GM19023 (cell line): ENCODE results near the gene GAPDH.
"Not testable (repeated sequence)": the region's sequence is repeated elsewhere in the genome, so short reads cannot be mapped to it uniquely, and the experiment has no call there.

Experiments used
- ATAC-seq: cut with Tn5 transposase; IDR thresholded peaks from one replicate; pipeline ENCODE4 v1.9.1; 2021; ENCODE audit warnings: mild to moderate bottlenecking, moderate library complexity; ENCODE audit not compliant: unreplicated experiment

Gene GAPDH

DNA sequence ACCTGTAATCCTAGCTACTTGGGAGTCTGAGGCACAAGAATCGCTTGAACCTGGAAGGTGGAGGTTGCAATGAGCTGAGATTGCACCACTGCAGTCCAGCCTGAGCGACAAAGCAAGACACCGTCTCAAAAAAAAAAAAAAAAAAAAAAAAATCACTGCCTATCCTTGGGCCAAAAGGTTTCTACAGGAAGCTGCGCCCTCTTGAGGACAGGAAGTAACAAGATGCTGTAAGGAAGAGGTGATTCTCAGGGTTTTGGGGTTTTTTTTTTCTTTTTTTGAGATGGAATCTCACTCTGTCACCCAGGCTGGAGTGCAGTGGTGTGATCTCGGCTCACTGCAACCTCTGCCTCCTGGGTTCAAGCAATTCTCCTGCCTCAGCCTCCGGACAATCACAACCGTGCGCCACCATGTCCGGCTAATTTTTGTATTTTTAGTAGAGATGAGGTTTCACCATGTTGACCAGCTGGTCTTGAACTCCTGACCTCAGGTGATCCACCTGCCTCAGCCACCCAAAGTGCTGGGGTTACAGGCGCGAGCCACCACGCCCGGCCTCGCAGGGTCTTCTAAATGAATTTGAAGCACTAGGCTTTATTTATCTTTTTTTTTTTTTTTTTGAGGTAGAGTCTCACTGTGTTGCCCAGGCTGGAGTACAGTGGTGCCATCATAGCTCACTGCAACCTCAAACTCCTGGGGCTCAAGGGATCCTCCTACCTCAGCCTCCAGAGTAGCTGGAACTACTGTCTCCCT is 23.9 kb downstream of the GAPDH start:
- not testable (repeated sequence) for ATAC-seq

DNA sequence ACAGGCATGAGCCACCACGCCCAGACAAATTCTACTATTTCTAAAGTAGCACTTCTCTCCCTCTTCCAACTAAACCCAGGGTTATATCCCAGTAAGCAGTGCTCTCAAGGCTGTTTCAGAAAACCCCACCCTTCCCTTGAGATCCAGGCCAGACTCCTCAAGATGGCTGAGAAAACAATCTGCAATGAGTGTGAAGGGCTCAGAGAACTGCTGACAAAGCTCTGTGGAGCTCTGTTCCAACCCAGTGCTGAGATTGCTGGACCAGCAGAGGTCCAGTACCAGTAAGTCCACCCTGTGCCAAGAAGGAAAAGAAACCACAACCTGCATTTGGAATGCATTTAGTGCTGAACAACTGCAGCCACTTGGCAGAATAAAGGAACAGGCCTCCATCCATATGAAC is 25.2 kb downstream of the GAPDH start:
- no peak for ATAC-seq

DNA sequence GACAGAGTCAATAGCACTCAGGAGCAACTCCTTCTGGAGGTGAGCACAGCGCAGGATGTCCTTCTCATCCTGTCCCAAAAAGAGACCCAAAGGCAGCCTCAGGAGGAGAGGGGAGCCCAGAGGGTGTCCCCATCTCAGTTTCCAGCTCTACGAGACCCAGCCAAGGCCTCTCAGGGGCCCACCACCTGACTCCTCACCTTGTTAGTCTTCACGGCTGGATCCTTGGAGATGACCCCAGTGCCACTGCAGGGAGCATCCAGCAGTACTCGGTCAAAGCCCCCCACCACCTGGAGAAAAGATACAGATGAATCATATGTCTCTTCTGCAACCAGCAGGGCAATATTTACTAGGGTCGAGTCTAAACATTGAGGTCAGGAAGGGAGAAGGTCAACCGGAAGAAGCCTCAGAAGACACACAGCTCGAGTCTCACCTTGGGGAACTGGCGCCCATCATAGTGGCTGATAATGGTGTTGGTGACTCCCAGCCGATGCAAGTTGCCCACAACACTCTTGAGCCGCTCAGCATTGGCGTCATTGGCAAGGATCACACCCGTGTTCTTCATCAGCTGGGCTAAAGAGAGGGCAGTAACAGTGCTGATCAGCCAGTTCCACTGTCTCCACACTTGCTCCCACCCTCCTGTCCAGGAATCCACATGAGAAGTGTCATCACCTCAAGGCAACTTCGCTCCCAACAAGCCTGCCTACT is 26.3 kb downstream of the GAPDH start:
- ATAC-seq = no peak

DNA sequence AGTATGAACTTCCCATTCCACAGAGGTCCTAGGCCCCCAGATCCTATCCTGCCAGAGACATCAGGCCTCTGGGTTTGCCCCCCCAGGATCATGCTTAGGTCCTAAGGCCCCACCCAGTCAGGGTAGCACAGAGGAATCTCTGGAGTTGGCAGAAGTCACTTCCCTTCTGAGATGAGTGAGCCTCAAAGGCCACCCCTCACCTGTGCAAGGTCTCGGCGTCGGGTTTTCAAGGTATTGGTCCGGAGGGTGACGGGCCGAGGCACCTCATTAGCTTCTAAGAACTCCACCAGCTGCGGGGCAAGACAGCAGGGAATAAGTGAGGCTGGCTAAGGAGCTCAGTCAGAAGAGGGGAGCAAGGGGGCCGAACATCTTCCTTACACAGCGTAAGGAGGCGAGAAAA is 28.6 kb downstream of the GAPDH start:
- no peak for ATAC-seq

DNA sequence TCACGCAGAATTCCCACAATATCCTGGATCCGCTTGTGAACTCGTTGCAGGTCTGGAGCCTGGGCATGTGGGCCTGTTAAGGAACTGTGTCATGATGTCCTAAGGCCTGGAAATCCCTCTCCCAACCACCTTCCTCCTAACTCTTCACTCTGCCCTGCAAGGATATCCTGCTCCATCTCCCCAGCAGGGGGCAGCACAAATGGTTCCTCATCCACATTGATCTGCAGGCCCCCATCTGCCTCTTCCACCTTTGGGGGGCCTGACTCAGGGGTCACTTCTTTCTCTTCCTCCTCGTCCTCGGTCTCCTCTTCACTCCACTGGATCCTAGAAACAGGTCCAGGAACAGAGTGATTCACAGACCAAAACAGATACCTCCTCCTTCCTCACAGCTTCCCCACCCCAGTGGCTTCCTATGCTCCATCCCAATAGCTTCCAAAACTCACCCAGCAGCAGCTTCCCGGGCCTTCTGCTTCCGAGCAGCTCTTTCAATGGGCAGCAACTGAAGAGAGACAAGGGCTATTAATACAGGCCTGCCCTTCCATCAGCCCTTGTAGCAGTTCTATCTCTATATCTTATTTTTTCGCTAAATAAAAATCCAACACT is 29.2 kb downstream of the GAPDH start:
- ATAC-seq = no peak

DNA sequence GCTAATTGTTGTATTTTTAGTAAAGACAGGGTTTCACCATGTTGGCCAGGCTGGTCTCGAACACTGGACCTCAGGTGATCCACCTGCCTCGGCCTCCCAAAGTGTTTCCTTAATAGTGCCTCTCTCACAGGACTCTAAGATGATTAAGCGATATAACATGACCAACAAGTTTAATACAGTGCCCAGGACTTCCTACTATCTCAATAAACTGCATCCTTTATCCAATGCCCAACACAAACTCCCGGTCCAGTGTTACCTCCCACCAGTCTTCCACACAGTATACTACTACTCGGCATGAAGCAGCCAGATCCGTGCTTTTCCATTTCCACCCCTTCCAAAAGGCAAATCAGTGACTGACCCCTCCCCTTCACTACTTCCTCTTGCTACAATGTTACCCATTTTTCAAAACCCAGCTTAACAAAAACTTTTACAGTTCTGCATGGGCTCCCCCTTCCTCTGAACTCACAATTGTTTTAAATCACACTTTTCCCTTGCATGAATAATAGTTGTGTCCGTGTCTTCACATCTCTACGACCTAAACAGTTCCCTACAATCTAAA is 32.9 kb downstream of the GAPDH start:
- no peak for ATAC-seq

DNA sequence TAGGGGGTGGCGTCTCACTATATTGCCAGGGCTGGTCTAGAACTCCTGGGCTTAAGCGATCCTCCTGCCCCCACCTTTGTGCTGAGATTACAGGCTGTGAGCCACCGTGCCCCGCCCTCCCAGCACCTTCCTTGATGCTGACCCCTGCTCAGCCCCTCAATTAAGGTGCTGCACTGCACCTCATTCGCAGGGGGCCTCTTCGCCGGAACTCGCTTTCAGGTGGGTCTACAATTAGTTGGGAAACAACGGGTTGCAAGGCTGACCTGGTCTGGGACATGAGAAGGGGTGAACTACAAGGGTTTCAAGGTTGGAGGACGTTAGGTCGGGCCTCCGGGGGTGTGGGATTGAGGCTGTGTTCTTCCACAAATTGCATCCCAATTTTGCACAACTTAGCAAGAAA is 35.0 kb downstream of the GAPDH start:
- ATAC-seq = no peak

DNA sequence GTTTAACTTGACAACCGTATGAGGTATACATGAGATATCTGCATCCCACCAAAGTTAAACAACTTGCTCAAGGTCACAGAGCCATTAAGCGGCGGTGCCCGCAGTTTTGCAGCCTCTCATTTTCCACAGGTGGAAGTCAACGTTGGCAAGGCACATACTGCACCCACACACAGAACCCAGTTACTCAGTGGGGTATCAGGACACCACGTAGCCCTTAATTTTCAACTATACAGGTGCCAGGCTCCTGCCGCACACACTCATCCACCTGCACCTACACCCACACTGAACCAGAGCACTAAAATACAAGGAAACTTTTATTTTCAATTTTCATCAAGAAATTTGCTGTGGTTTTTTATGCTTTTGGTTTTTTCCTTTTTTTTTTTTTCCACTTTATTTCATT is 35.5 kb downstream of the GAPDH start:
- ATAC-seq = no peak

DNA sequence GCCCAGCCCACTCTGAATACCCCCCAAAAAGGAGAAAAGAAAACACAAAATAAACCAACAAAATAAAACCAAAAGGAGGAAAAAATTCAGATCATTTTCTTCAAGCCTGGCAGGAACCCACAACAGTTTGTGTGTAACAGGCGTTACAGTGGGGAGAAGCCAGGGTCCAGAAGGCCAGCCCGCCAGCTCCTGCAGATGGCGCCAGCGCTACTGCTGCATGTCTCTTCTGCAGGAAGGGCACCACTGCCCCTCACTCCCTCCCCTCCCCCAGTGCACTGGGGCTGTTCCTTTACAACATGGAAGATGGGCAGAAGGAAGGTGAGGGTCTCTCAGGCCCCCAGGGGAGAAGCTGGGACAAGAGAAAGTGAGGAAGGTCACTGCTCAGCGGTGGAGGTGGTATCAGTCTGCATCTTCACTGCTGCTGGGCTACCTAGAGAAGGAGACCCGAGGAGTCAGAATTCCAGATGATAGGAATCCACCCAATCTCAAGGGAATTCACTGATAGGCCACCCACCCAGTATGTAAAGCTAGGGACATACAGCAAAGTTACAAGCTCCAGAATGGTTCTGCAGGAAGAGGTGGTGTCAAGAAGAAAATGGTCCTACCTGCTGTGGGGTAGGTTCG is 36.1 kb downstream of the GAPDH start:
- no peak for ATAC-seq

DNA sequence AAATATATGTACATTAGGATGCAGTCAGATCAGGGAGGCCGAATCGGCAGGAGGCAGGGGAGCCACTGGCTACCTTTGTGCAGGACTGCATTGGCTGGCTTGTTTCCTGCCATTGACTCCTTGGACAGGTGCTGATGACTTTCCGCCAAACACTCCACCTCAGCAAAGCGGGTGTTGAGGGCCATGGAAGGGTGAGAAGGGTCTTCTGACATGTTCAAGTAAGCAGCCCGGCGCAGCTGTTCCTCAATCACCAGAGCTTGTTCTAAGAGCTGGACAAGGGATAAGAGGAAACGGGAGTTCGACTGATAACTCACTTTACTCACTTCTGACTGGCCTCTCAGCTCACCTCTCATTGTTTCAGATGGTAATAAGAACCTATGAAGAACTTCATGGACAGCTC is 38.7 kb downstream of the GAPDH start:
- ATAC-seq = no peak

DNA sequence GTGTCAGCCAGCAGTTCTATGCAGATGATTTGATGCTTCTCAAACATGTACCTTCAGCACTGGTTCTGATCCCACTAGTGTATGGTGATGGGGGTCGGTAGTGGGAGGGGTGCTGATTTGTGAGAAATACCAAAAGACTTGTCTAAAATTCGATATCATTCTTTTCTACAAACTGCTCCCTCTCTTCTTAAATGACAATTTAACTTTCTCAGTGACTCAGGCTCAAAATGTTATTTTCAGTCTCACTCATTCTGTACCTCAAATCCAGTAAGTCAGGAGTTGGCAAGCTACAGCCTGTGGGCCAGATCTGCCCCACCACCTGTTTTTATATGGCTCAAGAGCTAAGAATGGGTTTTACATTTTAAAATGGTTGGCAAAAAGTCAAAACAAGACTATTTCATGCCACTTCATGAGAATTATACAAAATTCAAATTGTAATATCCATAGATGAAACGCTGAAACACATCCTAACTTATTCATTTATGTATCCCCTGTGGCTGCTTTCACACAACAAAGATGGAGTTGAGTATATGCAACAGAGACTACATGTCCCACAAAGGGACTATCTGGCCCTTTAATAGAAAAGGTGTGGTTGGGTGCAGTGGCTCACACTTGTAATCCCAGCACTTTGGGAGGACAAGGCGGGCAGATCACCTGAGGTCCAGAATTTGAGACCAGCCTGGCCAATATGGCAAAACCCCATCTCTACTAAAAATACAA is 40.4 kb downstream of the GAPDH start:
- no peak for ATAC-seq

DNA sequence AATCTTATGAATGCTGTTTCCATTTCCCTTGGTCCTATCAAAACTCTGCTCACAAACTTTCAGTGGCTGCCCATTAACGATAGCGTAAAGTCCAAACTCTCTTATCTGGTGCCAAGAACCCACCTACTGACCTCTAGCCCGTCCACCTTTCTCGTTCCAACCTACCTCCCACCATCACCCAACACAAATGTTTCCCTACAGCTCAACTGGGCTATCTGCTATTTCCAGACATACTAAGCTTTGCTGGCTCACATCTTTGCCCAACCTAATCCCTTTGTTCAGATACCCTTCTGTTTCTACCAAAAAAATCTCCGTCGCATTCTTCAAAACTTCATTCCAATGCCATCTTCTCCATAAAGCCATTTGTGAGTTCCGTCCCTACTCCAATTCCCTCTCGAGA is 41.3 kb downstream of the GAPDH start:
- ATAC-seq = no peak

DNA sequence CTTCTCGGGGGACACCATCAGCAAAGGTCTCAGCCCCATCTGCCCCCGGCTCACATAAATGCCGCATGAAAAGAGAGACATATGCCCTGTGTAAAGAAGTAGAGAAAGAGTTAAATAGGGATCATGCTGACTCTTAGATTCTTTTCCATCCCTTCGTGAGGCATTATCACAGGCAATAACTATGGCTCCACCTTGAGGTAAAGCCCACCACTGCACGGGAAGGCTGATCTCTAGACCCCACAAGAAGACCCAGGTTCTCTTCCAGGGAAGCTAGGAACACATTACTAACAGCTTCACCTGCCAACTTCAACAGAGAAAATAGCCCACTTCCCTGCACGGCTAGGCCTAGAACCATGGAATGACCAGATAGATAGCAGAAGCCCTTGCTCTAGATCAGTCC is 47.9 kb downstream of the GAPDH start:
- ATAC-seq = no peak

DNA sequence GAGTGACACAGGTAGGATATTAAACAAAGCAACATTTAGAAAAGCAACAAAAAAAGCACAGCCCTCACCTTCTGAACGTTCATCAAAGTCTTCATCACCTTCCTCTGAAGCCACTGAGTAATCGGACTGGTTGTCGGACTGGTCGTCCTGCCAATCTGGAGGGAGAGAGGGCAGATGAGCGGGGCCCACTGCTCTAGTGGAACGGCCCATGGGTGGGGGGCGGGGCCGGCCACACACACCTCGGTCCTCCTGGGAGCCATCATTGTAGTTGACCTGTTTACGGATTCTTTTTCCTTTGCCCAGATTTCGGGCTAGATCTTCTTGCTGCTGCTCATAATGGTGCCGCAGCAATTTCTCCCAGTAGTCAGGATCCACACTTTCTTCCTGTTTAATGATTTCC is 48.6 kb downstream of the GAPDH start:
- no peak for ATAC-seq

DNA sequence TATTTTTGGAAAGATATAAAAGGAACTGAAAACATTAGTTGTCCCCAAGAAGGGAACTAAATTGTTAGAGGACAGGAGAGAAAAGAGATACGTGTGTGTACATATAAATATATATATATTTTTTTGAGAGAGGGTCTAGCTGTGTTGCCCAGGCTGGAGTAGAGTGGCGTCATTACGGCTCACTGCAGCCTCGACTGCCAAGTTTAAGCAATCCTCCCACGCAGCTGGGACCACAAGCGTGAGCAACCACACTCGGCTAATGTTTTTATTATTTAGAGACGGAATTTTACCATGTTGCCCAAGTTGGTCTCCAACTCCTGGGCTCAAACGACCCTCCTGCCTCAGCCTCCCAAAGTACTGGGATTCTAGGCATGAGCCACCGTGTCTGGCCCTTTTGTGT is 50.0 kb downstream of the GAPDH start:
- ATAC-seq = no peak

DNA sequence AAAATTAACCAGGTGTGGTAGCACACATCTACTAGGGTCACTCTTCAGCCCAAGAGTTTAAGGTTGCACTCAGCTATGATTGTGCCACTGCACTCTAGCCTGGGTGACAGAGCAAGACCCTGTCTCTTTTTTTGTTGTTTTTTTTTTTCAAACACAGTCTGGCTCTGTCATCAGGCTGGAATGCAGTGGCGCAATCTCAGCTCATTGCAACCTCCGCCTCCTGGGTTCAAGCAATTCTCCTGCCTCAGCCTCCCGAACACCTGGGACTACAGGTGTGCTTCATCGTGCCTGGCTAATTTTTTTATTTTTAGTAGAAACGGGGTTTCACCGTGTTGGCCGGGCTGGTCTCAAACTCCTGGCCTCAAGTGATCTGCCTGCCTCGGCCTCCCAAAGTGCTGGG is 52.3 kb downstream of the GAPDH start:
- ATAC-seq = not testable (repeated sequence)
